EL (cell line): Measurements from ENCODE around the gene NCOA1.
"Not testable (repeated sequence)": the region's sequence is repeated elsewhere in the genome, so short reads cannot be mapped to it uniquely, and the experiment has no call there.

Source experiments
- DNase-seq: peaks from one replicate; pipeline ENCODE4 v3.0.0-alpha.2; 2016

The NCOA1 gene

DNA sequence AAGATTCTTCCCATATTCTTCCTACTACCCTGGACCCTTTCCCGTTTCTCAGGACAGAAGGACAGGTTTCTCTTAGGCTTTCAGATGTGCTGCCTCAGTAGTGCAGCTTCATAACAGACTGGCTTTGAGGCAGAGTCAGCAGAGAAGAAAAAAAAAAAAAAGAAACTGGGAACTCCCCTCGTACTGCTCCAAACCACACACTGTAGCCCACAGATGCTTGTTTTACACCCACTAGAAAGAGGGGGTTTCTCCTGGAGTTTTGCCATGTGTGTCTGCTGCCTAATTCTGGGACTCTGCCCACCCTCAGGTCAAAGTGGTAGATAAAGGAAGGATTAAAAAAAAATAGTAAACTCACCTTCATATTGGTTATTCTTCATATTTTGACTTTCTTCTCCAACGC is 95.9 kb downstream of the NCOA1 start:
- no peak for DNase-seq

DNA sequence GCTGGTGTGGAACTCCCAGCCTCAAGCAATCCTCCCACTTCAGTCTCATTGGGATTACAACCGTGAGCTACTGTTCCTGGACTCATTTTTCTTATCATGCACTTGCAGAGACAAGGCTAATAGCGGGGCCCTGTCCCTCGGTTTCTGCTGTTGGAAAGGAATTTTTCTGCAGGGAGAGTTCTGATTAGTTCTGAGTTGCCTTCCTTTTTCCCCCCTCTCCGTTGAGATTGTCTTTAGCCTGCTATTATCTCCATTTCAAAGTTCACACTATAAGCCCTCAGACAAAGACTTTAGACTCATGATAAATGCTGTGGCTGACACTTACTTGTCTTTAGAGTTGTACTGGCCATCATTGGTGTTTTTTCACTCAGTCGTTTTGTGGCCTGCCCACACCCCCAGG is 97.2 kb downstream of the NCOA1 start:
- DNase-seq, result no peak

DNA sequence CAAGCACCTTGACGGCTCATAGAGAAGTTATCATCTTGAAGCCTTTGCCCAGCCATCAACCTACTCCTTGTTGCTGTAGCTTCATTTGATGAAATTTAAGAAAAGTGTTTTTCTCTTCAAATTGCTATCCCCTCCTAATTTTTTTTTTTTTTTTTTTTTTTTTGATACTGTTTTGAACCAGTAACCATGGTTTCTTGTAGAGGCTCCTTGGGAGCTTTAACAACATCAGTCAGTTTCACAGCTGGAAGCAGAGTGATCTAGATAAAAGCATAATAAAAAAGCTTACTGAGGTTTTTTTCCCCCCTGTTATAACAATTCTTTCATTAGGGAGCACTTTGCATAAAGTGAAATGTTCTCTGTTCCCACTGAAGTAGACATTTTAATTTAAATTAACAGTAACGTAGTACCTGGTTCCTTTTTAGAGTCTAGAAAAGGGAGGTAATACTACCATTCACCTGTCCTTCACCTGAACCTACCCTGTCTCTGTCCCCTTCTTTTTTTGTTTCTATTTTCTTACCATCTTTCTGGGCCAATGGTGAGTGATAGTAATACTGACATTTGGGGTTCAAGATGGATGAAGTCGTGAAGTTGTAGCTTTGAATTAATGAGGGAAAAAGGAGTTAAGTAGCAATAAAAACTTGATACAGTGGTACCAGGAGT is 101.5 kb downstream of the NCOA1 start:
- no peak for DNase-seq

DNA sequence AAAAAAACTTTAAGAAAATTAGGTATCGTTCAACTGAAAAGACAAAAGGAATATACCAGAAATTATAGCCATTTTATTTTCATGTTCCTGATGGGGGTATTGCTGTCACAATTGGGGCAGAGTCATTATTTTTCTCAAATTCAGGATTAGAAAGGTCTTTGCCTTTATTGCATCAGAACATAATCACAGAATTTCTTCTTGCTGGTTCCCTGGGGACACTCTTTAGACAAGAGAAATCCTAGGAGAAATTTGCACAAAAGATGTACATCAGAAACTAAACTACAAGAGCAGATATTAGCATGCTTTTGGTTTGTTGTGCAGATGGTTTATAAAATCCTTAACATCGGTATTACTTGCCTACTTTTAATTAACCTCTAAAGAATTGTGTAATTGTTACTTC is 103.2 kb downstream of the NCOA1 start:
- DNase-seq, result no peak

DNA sequence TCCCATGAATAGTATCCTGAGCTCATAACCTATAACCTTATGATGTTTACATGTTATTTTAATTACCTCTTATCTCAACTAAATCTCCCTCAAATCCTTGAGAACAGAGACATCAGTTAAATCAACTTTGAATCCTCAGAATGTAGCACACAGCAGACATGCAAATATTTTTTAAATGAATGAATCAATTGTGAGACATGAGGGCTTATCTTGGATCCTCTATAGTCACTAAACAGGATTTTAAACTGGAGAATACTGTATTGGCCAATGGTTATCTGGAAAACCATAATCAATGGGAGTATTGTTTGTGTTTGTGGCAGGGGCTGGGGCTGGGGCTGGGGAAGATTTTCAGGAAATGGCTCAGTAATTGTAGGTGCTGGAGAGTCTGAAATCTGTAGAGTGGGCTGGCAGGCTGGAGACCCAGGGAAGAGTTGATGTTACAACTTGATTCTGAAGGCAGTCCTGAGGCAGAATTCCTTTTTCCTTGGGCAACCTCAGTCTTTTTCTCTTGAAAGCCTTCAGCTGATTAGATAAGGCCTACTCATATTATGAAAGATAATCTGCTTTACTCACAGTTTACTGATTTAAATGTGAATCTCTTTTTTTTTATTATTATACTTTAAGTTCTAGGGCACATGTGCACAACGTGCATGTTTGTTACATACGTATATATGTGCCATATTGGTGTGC is 106.3 kb downstream of the NCOA1 start:
- DNase-seq, result no peak

DNA sequence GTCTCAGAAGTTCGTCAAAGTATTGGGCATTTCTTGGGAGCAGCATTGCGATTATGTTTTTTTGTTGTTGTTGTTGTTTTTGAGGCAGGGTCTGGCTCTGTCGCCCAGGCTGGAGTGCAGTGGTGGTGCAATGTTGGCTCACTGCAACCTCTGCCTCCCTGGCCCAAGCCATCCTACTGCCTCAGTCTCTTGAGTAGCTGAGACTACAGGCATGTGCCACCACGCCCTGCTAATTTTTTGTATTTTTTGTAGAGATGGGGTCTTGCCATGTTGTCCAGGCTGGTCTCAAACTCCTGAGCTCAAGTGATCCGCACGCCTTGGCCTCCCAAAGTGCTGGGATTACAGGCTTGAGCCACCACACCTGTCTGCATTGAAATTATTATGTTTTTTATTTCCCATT is 109.1 kb downstream of the NCOA1 start:
- not testable (repeated sequence) for DNase-seq

DNA sequence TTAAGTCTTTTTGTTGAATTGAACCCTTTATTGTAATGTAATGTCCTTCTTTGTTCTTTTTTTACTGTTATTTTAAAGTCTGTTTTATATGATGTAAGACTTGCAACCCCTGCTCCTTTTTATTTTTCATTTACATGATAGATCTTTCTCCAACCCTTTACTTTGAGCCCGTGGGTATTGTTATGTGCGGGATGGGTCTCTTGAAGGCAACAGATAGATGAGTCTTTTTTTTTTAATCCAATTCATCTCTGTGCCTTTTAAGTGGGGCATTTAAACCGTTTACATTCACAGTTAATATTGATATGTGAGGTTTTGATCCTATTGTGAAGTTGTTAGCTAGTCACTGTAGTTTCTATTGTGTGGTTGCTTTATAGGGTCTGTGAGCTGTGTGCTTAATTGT is 120.6 kb downstream of the NCOA1 start:
- DNase-seq, result no peak

DNA sequence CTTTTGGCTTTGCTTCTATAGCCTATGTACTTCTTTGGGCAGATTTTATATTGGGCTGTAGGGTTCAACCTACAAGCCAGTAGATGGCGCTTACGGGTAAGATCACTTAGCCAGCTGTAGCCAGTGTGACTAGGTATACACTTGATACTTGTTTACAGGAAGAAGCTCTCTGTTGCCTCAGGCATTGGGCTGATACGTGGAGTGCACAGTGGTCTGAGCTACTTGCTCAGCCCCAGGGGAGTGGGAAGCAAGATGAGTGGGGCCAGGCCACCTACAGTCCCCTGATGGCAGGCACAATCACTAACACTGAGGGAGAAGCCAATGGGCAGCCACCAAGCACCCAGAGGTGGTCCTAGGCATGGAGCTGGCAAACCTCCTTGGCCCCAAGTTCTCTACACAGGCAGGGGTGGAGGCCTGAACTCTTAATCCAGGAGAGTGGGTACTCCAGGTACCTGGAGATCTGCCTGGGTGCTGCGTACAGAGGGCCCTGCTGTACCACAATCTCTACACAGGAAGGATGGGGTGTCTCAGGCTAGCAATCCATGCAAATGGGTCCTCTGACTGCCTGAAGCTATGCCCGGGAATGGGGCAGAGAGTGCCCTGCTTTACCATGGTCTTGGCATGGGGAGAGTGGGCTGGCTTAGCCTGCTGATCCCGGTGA is 122.2 kb downstream of the NCOA1 start:
- DNase-seq, result peak; percentile 73

DNA sequence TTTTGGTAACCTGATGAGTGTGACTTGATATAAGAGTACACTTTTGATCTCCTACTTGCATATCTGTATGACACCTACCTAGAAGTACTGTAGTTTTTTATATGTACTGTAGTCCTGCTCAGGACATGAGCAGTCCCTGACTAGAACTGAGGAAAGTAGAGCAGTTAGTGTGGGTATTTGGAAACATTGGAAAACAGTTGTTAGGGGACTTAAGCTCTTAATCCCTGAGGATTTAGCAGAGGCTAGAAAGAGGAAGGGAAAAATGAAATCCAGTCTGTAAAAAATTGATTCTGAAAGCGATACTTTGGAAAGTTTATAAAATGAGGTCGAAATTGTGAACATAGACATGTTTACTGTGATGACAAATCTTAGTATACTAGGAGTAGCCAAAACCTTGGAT is 125.6 kb downstream of the NCOA1 start:
- no peak for DNase-seq

DNA sequence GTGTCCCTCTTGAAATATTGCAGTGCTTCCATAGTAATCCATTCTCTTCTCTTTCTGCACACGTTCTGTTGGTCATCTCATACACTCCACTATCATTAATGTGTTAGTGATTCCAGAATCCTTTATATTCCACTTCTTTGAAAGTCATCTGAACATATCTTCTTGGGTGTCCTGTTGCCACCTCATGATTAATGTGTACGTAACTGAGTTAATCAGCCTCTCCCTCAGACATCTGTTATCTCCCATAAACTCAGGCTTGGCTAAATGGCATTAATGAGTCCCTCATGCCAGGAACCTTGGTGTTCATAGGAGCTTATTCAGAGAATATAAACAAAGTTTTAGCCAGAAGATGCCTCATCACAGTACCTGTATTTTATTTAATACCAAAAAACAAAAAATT is 126.4 kb downstream of the NCOA1 start:
- DNase-seq, result no peak

DNA sequence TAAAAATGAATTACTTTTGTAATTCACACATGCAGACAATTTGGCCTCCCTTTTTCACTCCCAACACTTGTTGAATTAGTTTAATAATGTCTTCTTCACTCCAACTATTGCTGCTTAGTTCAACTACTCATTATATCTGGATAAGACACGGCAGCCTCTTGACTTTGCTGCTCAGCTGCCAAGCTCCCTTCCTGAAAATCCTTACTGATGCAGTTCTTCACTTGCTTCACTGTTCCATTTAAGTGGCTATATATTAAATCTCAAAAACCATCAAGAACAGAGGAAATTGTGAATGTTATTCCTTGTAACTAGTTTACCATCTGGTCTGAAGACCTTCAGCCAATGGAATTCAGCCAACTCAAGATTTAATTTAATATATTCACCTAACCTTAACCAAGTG is 127.1 kb downstream of the NCOA1 start:
- no peak for DNase-seq

DNA sequence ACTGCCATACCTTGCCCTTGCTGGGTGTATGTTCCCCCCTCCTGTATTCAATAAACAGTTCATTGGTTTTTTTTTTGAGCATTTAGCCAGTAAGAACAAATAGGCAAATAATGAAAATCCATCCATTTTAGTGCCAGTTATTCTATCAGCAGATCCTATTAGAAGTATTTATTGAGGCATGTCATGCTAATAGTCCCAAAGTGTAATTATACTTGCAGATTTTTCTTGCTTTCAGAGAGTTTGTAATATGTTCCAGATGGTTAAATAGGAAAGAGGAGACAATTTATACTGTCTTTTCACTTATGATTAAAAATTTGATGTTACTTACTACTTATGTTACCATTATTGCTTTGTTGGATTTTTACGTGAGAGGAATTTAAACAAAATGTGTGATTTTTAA is 127.6 kb downstream of the NCOA1 start:
- no peak for DNase-seq

DNA sequence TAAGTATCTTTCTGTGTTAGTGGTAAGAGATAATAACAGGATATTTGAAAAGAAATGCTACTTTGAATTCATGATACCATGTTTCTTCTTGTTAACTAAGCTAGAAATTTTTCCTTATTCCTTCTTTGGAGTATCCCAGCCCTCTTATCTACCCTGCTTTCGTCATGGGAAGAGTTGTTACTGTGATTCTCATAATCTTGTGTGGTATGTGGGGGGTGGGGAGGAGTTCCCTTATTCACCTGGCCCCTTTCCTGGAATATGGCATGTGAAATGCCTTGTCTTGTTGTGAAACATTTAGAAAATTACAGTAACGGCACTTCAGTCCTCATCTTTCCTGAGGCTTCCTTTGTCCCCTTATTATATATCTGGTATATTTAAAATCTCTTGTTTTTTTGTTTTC is 129.9 kb downstream of the NCOA1 start:
- no peak for DNase-seq

DNA sequence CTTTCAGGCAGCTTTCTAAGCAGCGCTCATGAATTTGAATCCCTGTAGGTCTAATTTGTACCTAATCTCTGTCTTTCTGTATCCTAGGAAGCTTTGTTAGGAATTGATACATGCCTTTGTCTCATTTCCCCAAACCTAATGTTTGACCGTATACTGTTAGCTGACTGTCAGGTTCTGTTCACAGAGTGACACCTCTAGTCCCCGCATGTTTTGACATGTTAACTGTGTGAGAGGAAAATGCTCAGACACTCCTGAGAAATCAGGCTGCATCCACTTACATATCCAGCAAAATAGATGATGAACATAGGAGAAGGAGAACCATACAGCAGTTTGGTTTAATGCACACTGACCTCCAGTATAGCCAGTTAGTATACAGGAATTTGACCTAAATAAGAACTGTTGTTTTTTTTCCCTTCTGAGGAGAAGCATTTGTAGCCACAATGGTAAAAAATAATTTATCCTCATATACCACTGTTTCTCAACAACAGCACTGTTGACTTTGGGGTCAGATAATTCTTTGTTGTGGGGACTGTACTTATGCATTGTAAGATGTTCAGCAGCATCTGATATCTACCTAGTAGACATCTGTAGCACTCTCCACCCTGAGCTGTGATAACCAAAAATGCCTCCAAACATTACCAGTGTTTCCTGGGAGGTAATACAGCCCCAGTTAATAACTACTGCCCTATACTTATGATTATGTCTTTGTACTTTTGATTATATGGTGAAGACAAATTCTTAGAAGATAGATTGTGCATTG is 130.9 kb downstream of the NCOA1 start:
- no peak for DNase-seq

DNA sequence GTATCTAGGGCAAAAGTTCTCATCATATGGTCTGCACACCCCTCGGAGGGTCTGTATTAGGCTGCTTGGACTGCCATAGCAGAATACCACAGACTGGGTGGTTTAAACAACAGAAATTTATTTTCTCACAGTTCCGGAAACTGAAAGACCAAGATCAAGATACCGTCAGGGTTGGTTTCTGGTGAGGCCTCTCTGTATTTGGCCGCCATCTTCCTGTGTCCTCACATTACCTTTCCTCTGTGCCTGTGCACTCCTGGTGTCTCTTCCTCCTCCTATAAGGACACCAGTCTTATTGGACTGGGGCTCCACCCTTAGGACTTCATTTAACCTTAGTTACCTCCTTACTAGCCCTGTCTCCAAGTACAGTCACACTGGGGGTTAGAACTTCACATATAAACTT is 132.5 kb downstream of the NCOA1 start:
- DNase-seq, result no peak

DNA sequence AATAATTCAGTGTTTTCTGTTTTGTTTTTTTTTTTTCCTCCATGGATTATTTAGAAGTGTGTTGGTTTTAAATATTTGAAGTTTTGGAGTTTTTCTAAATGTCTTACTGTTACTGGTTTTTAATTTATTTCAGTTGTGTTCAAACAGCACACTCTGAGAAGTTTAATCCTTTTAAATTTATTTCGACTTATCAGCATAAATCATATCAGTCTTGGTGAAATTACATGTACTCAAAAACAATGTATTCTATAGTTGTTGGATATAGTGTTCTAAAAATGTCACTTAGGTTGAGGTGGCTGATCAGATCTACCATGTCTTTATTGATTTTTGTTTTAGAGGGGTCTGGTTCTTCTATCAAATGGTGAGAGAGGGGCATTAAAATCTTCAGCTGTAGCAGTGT is 134.7 kb downstream of the NCOA1 start:
- DNase-seq, result no peak

DNA sequence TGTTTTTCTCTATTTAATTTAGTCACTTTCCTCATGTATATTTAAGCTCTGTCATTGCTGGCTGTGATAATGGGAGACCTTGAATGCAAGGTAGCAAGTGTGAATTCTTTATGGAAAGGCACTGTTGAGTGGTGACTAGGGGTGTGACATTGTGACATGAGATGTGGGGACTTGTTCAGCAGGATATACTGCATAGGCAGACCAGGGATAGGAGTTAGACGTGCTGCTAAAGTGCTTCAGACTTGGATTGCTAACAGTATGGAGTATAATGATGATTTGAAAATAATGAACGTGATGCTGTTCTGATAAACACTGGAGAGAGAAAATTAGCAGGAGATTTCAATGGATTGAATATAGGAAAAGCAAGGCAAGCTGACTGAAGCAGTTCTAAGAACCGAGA is 135.1 kb downstream of the NCOA1 start:
- DNase-seq, result no peak

DNA sequence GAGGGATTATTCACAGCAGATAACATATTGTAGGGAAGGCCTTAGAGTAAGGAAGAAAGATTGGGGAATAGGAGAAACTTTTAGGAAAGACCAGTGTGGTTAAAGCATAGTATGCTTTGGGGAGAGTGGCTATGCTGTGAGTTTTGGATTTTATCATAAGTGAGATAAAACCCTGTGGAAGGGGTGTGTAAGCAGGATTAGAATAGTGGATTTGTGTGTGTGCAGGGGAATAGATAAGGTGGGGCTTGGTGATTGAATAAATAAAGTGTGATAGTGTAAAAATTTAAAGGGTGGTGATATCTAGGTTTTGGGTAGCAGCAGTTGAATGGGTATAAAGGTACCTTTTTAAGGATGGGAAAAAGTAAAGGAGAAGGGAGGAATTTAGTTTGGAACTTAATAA is 137.7 kb downstream of the NCOA1 start:
- no peak for DNase-seq

DNA sequence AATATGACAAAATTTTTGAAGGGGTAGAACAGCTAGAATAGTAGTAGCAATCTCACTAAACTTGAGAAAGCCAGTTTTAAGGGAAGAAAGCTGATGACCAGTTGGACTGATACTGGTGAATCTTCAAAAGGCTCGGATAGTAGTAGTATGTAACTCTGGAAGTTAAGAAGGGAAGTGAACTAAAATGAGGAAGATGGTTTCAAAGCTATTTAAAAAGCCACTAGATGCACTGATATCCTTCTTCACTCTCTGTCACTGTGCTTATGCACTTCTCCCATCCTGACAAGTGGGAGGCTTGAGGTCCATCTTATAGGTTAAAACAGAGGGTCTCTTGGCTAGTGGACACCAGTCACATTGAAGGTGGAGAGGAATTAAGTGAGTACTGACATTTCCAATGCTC is 141.1 kb downstream of the NCOA1 start:
- no peak for DNase-seq

DNA sequence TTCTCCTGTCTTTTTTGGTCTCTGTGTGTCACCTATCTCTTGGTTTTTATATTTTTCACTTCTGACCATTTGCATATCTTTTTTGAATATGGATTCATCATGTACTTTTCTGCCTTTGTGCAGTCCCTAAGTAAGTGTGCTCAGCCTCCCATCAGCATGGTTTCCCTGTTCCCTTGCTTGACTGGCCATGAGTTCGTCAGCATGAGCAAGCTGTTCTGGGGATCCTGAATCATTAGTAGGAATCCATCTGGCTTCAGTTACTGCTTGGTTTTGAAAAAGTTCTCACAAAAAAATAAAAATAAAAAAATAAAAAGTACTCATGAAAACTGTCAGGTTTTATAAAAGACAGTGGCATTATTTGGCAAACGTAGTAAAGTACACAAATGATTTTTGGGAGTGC is 144.1 kb downstream of the NCOA1 start:
- no peak for DNase-seq

DNA sequence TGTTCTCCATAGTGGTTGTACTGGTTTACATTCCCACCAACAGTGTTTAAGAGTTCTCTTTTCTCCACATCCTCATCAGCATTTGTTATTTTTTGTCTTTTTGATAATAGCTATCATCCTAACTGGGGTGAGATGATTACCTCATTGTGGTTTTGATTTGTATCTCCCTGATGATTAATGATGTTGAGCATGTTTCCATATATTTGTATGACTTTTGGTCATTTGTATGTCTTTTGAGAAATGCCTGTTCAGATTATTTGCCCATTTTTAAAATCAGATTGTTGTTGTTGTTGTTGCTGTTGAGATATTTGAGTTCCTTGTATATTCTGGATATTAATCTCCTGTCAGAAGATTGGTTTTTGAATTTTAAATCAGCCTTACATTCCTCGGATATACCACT is 147.5 kb downstream of the NCOA1 start:
- DNase-seq, result peak; percentile 2

DNA sequence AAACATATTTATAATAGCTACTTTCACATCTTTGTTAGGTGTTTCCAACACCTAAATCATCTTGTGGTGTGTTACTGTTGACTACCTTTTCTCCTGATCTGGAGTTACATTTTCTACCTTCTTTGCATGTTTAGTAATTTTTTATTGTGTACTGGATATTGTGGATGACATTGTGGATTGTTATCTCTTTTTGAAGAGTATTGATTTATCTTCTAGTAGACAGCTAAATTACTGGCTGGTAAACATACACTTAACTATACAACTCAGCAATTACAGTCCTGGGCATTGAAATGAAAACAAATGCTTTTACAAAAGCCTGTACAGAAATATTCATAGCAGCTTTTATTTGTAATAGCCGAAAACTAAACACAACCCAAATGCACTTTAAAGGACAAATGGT is 151.3 kb downstream of the NCOA1 start:
- DNase-seq, result no peak

DNA sequence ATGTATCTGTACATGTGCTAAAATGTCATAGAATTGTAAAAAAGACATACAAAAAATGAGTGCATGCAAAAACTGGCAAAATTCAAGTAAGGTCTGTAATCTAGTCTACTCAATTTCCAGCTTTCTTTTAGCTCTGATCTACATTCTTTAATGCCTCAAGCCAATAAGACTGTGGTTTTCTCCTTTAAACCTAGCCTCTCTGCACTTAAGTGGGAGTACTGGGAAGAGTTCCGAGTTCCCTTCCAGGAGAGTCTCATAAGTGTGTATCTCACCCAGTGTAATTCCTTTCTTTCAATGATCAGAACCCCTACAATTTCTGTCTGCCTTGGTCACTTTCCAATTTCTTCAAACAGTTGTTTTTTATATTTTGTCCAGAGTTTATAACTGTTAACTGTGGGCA is 152.0 kb downstream of the NCOA1 start:
- DNase-seq, result no peak

DNA sequence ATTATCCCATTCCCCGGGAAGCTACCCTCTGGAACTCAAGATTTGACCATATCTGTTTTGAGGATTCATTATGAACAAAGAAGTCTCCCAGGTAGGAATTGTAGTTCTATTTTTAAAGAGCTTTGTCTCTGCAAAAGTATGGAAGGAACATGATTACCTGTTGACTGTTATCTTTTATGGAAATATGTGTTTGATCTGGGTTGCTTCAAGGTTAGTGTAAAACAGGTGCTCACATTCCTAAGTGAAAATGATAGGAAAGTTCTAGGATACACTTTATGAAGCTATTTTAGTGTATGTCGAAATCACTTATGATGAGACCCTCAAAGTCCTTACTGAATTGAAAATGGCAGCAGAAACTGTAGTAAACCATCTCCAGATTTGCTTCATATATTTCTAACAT is 153.0 kb downstream of the NCOA1 start:
- DNase-seq, result no peak
